Brain pericyte (primary cell): ENCODE results near the gene NLGN3.

Experiments
- DNase-seq: peaks from one replicate; pipeline ENCODE4 v3.0.0-alpha.2; 2012; ENCODE audit warnings: low read depth, low spot score

Gene NLGN3

GRCh38 chrX:71214152-71214551 is 69.5 kb downstream of the NLGN3 start:
- no peak for DNase-seq

DNA sequence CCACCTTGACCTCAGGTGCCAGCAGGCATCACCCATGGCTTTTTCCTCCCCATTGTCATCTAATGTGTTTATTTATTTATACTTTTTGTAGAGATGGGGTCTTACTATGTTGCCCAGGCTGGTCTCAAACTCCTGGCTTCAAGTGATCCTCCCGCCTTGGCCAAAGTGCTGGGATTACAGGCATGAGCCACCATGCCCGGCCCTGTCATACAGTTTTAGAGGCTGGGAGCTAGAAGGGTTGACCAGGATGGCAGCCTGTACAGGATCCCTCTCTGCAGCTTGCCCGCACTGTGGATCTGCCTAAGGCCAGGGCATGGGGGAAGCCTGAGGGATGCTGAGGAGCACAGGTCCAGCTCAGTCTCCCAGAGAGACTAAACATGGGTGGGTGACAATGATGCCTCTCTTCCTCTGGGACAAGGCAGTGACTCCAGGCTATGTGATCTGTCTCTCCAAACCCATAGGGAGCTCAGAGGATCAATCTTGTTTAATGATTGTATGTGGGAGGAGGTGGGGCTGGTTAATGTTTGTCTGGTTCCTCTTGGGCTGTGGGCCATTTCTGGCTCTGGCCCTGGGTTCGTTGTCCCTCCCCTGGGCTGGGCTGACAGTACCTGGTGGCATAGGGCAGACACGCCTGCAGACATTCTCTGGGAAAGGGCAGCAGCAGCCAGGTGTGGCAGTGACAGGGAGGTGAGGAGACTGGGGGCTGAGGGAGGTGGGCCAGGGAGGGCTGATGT is 70.1 kb downstream of the NLGN3 start:
- no peak for DNase-seq

DNA sequence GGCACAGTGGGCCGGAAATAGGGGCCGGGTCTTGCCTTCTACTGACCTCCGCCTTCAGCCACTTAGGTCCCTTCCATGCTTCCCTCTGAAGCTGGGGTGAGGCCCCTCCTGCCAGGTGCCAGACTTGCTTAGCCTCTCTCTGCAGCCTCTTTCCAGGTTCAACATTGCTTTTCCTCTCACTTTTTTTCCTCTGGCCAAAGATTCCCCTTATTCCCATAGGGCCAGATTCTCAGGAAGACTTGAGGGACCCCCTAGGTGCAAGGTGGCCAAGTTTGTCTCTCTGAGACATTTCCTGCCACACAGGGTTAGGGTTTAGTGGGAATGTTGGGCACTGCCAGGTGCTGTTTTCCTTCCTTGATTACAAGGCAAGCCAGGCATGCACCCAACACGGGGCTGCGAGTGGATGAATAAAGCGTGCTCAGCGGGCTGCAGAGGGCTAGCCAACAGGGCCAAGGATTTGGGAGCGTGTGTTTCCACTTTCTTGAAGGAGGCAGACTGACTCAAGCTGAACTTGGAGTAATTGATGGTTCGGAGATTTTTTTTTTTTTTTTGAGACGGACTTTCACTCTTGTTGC is 70.8 kb downstream of the NLGN3 start:
- no peak for DNase-seq

- DNase-seq: no peak
Observed at GRCh38 chrX:71216485-71216884, 71.8 kb downstream of the NLGN3 start.

GRCh38 chrX:71217298-71217697 is 72.7 kb downstream of the NLGN3 start:
- no peak for DNase-seq
